BE2C (cell line): ENCODE measurements around the gene ZNF784.

ENCODE experiments used
- DNase-seq: peaks from one replicate; pipeline ENCODE4 v3.0.0-alpha.2; 2020
- H3K27me3 ChIP-seq: fragments of 250-450 bp; sonication (Bioruptor Pico); 2 replicates; pipeline ENCODE4 v1.5.1; 2020; ENCODE audit warnings: mild to moderate bottlenecking
- H3K36me3 ChIP-seq: fragments of 250-450 bp; sonication (Bioruptor Pico); 2 replicates; pipeline ENCODE4 v1.5.1; 2020; ENCODE audit warnings: mild to moderate bottlenecking
- H3K4me1 ChIP-seq: fragments of 250-450 bp; sonication (Bioruptor Pico); 2 replicates; pipeline ENCODE4 v1.5.1; 2020
- H3K4me3 ChIP-seq: 2 replicates; pipeline ENCODE4 v1.5.1; 2011; ENCODE audit warnings: low read depth, low read length
- H3K9me3 ChIP-seq: fragments of 250-450 bp; sonication (Bioruptor Pico); 2 replicates; pipeline ENCODE4 v1.5.1; 2020
- TF ChIP-seq, protein P1 (sequence below): IDR thresholded peaks from 2 replicates; pipeline ENCODE4 v1.5.1; 2012; ENCODE audit warnings: mild to moderate bottlenecking, low read depth, low read length

The ZNF784 gene

DNA sequence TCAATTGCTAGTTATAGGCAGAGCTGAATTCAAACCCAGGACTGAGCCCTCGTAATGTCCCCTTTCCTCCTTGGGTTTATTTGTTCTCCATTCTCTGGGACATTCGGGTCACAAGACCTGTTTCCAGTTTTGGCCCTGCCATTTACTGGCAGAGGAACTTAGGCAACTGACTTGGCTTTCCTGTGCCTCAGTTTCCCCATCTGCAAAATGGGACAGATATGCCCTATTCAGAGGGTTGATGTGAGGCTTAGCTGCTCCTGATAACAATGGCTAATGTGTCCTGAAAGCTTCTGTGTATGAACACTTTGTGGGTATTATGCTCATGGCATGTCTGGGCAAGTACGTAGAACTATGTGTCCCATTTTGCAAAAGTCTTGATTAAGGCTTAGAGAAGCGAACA, 23.3 kb downstream of the ZNF784 start:
- TF ChIP-seq, protein P1, sequence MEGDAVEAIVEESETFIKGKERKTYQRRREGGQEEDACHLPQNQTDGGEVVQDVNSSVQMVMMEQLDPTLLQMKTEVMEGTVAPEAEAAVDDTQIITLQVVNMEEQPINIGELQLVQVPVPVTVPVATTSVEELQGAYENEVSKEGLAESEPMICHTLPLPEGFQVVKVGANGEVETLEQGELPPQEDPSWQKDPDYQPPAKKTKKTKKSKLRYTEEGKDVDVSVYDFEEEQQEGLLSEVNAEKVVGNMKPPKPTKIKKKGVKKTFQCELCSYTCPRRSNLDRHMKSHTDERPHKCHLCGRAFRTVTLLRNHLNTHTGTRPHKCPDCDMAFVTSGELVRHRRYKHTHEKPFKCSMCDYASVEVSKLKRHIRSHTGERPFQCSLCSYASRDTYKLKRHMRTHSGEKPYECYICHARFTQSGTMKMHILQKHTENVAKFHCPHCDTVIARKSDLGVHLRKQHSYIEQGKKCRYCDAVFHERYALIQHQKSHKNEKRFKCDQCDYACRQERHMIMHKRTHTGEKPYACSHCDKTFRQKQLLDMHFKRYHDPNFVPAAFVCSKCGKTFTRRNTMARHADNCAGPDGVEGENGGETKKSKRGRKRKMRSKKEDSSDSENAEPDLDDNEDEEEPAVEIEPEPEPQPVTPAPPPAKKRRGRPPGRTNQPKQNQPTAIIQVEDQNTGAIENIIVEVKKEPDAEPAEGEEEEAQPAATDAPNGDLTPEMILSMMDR: no peak
- Histone ChIP-seq H3K27me3 (no peaks in the 10 kb centered on the region), H3K9me3 (no peaks in the 10 kb centered on the region), H3K4me1 (peaks cover 7% of the 10 kb centered on the region; the same call in 1 of the 2 replicates), H3K36me3 (peaks cover 12% of the 10 kb centered on the region; the same call in 1 of the 2 replicates), H3K4me3 (peak overlapping the region; percentile 59)
- DNase-seq: no peak

DNA sequence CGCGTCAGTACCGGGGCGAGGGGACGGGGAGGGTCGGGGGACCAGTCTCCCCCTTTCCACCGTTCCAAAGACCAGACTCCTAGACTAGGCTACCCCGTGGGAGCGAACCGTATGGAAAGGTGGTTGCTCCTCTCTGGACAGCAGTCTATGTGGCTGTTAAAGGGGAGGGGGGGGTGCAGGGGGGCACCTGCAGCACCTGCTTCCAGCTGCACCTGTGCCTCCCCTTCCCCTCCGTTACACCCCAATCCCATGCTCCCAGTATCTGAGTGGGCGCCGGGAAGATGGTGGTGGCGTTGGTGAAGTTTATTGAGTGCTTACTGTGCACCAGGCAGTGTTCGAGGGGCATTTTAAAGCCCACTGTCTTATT, 23.7 kb downstream of the ZNF784 start:
- Histone ChIP-seq H3K4me1 (peaks cover 7% of the 10 kb centered on the region; the same call in 1 of the 2 replicates), H3K36me3 (peaks cover 16% of the 10 kb centered on the region; the same call in 1 of the 2 replicates), H3K9me3 (no peaks in the 10 kb centered on the region), H3K27me3 (no peaks in the 10 kb centered on the region), H3K4me3 (peak overlapping the region; percentile 59)
- TF ChIP-seq, protein P1: no peak
- no peak for DNase-seq

DNA sequence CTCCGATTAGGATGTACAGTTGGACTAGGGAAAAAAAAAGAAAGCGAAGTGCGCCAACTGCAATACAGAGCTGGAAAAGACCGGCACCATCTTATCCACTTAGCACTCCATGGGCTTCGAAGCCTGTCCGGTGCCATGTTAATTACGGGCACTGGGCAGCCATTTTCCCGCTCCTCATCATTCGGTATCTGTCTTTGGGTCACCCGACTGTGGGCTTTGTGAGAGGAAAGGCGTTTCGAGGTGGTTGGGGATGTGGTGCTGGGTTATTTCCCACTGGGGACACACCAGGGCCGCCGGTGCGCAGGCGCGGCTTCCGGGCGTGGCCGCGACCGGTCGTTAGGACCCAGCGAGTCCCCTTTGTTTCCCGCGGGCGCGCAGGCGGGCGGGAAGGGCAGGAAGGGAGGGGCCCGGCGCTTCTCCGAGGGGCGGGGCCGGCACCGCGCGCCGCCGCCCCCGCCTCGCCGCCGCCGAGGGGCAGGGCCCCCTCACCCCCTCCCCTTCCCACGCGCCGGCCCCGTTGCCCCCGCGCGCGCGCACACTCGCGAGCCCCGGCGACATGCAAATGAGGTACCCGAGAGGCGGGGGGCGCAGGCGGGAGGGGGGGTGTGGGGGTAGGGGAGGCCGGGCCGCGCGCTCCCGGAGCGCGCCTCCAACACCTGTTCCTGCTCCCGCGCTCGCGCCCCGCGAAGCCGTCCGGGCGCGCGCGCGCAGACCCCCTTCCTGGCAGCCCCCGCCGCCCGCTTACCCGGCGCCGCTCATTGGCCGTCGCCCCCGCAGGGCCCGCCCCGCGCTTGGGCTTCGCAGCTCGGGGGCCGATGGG, 24.3 kb downstream of the ZNF784 start, which contains the start of gene ZNF524:
Gene ZNF524 (plus strand): TSS at position 447 of the 820 bp plus-strand sequence. CDS start 1,825 bp downstream, outside the sequence.
- TF ChIP-seq, protein P1: no peak
- Histone ChIP-seq H3K4me3 (peak within 1 kb of the TSS; percentile 91), H3K36me3 (peaks cover 19% of the 10 kb centered on the region; the same call in 1 of the 2 replicates), H3K9me3 (no peaks in the 10 kb centered on the region), H3K27me3 (no peaks in the 10 kb centered on the region), H3K4me1 (peaks cover 7% of the 10 kb centered on the region; the same call in 1 of the 2 replicates)
- DNase-seq: peak; percentile 92

DNA sequence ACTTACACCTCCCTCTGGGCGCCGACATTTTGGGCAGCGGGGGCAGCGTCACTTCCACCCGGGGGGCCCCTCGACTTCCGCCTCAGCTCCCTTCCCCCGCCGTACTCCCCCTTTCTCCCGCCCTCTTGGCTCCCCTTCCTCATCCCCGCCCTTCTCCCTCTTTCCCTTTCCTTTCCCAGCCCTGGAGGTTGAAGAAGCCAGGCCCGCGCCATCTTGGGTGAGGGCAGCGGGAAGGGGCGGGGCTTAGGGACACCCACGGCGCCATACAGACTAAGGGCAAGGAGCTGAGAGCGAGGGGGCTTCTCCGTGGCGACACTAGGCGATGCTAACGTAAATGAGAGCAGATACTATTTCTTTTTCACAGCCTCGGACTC, 24.9 kb downstream of the ZNF784 start, which contains the start of gene FIZ1:
Gene FIZ1 (minus strand): TSS at position 50 of the 374 bp plus-strand sequence. CDS start 1,652 bp downstream, outside the sequence.
- peak within 1 kb of the TSS; percentile 91 for H3K4me3 ChIP-seq
- TF ChIP-seq, protein P1: no peak
- H3K9me3 ChIP-seq: no peaks in the 10 kb centered on the region
- H3K4me1 ChIP-seq: peaks cover 7% of the 10 kb centered on the region; the same call in 1 of the 2 replicates
- peaks cover 19% of the 10 kb centered on the region; the same call in 1 of the 2 replicates for H3K36me3 ChIP-seq
- DNase-seq: peak; percentile 98
- no peaks in the 10 kb centered on the region for H3K27me3 ChIP-seq

DNA sequence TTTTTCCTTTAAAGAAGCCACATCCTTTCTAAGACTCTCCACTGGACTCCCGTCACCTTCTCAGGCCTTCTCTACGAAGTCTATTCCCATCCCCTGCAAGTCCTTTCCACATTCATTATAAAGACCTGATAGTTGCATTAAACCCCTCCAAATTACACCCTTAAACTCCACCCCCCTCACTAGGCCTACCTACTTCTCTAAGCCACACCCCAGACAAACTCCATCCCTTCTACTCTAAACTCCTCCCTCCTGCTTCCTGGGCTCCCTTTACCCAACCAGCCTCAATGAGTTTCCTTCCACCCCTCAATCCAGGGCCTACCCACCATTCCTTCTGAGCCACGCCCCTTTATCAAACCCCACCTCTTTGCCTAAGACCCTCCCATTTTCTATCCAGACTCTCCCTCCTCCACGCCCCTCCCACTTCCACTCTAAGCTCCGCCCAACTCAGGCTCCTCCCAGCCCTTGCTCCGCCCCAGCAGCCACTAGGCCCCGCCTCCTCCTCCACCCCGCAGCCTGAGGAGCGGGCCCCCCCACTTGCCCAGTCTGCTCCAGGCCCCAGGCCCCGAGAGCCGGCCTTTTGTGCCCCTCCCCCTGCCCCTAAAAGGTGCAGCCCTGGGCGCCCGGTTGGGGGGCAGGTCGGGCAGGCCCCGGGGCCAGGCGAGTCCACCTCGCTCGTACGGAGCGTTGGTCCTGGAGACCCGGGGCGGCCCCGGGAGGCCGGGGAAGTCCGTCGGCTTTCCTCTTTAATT, 25.5 kb downstream of the ZNF784 start:
- peaks cover 7% of the 10 kb centered on the region; the same call in 1 of the 2 replicates for H3K4me1 ChIP-seq
- peak; percentile 97 for DNase-seq
- H3K4me3 ChIP-seq: peak overlapping the region; percentile 91
- TF ChIP-seq, protein P1: no peak
- no peaks in the 10 kb centered on the region for H3K27me3 ChIP-seq
- H3K36me3 ChIP-seq: peaks cover 19% of the 10 kb centered on the region; the same call in 1 of the 2 replicates
- H3K9me3 ChIP-seq: no peaks in the 10 kb centered on the region
